HG03045 (cell line): ENCODE data around the gene PCP2.

Source experiments
- ATAC-seq: cut with Tn5 transposase; IDR thresholded peaks from one replicate; pipeline ENCODE4 v1.9.1; 2021; ENCODE audit warnings: mild to moderate bottlenecking, moderate library complexity; ENCODE audit not compliant: unreplicated experiment

Gene PCP2

DNA sequence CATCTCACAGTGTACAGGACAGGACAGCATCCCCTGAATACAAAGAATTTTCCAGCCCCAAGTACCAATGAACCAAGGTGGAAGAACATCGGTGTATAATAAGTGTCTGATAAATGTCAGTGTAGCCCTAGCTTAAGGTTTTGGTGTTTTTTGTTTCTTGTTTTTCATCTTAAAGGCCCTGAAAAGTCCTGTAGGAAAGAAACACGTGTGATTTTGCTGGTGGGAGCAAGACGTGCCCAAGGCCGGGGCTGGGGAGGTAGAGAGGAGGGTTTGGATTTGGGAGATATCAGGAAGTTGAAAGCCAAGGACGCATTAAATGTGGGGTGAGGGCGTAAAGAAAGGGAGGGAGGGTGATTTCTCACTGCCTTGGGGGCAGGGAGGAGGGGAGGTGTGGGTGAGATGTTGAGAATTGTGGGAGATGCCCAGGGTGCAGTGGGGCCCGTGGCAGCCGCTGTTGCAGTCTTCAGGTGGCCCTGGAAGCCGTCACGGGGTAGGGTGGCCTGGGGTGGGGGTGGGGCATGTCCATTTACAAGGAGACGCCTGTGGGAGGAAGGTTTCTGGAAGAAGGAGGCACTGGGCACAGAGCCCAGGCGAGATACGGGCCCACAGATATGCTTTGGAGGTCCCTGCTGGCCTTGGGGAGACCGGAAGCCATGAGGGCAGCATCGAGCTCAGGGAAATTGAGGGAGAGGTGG is 31.1 kb downstream of the PCP2 start:
- ATAC-seq = no peak

DNA sequence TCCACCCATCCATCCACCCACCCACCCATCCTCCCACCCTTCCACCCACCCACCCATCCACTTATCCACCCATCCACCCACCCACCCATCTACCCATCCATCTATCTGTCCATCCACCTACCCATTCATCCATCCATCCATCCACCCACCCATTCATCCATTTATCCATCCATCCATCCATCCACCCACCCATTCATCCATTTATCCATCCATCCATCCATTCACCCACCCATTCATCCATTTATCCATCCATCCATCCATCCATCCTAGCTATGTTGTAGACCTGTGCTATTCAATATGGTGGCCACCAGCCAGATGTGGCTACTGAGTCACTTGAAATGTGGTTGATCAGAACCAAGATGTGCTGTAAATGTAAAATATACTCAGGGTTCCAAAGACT is 32.8 kb downstream of the PCP2 start:
- no peak for ATAC-seq

DNA sequence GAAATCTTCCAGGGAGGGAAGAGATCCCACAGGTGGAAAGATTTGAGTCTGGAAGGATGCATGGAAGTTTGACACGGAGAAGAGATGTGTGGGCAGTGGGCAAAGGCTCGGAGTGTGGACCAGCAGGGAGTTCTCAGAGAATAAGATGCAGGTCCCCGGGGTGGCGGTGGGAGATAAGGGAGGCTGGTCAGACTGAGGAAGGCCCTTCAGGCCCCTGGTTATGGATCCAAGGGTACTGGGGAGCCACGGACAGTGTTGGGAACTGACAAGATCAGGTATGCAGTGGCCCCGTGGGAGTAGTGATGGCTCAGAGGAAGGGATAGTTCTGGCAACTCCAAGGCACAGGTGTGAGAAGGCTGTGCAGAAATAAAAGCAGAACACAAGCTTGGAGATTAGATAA is 35.3 kb downstream of the PCP2 start:
- ATAC-seq = no peak

DNA sequence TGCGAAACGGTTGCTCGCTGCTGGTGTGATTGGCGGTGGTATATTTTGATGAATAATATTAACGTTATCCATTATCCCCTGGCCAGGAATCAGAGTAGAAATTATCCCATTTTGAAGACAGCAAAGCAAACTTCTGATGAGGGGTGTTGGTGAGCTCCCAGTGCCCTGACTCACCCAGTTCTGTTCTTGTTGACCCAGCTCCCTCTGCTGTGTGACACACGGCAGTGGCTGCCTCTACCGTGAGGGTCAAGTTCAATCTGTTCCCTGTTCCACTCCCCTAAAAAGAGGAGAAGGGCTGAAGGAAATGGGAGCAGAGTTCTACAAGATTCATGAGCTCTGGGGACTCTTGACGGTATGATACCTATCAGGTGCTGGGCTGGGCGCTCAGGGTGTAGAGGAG is 35.8 kb downstream of the PCP2 start:
- ATAC-seq = no peak

DNA sequence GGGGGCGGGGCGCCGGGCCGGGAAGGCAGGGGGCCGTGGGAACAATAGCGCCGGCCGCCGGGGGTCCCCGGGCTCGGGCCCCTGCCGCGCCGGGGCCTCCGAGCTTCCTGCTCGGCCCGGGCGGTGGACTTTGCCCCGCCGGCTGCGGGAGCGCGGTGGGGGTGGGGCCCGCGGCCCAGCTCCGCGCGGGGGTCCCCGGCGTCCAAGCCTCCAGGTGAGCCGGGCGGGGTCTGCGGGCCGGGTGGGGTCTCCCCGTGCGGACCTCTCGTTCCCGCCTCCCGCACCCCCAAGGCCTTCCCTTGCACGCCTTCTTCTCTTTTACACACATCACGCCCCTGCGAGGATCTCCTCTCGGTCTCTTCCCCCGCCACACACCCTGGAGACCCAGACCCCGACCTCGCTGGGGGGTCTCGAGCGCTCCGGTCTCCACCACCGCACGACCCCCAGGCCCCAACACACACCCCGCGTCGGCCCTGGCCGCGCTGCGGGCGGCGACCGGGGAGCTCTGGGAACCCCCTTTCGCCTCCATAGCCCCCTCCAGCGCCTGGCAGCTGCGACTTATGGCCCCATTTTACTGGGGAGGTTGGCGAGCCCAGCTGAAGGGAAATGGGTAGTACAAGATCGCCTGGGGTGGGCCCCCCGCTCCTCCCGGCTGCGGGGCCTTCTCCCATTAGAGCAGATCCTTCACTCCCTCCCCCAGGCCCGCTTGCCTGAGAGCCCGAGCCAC is 37.1 kb downstream of the PCP2 start:
- ATAC-seq = no peak

DNA sequence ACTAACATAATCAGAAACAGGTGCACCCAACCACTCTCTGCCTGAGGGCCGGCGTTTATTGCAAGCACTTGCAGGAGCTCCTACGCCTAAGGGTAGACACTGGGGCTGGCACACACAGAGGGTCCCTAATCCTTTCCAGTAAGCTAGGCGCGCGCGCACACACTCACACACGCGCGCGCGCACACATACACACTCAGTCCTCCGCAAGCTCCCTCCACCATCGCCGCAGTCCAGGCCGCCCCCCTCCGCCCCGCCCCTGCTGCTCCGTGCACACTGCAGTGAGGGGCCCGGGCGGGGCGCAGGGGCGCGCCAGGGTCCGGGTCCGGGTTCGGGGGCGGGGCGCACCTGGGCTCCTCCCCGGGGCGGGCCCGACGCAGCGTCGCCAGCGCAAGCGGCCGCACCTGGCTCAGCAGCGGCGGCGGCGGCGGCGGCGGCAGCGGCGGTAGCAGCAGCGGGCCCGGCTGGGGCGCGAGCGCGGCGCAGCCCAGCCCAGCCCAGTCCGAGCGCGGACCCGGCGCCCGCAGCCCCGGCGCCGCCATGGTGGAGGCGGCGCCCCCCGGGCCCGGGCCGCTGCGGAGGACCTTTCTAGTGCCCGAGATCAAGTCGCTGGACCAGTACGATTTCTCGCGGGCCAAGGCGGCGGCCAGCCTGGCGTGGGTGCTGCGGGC is 37.9 kb downstream of the PCP2 start, which contains the start of gene CAMSAP3:
TSS of gene CAMSAP3 (plus strand) at position 398 of the 668 bp plus-strand sequence. CDS start at position 538, 140 bp downstream.
- no peak for ATAC-seq

DNA sequence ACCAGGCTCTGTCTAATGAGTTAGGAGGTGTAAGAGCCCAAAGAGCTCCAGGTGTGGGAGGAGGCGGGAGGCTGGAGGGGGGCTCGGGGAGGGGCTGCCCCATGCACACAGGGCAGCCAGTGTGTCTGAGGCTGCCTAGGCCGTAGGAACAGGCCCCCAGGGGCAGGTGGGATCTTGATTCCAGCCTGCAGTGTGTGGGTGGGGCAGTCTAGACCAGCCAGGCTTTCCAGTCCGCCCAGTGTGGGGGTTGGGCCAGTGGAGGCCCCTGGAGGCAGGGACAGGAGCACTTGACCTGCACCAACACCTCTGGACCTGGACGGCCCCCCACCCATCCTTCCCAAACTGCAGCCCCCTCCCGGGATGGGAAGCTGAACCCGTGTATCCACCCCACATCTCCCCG is 43.3 kb downstream of the PCP2 start:
- no peak for ATAC-seq

DNA sequence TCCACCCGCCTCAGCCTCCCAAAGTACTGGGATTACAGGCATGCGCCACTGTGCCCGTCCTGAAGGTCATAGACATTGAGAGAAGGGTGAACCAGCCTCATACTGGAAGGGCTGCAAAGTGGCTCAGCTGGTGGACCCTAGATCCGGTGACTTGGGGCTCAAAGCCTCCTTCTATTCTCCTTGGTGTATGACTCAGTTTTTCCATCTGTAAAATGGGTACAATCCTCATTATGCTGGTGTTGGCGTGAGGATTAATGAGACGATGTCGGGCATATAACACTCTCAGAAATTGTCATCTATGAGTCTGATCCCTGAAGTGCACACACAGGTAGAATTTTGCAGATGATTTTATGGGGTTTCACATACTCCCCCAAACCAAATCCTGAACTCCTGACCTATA is 43.7 kb downstream of the PCP2 start:
- no peak for ATAC-seq

DNA sequence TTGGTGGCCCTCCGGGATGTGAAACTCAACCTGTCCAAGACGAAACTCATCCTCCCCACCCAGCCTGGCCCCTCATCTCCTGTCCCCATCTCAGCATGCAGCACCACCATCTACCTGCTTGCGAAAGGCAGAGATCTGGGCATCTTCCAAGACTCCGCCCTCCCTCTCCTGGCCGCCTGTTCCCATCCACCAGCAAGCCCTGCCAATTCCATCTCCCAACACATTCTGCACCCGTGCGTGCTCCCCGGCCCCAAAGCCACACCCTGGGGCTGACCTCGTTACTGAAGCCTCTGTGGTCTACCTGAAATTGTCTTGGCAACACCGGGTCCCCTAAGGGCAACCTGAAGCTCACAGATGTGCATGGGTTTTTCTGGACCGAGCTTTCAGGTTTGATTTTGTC is 51.1 kb downstream of the PCP2 start:
- ATAC-seq = no peak
